Pancreas (tissue), 10 donors: ENCODE results near the gene PCNX1. TPM values are rescaled to one million over a fixed set of nuclear protein-coding genes. Genes with fewer than 3 reads are reported as not detected.
A peak's percentile ranks its signal among the peaks of the same experiment; 100 is the strongest.
"Not testable (repeated sequence)": the region's sequence is repeated elsewhere in the genome, so short reads cannot be mapped to it uniquely, and the experiment has no call there.

Experiments
- ATAC-seq, 4 donors: fragments of 200-7000 bp; cut with Tn5 transposase; one replicate each; pipeline versions ENCODE4 v1.8.0 to v1.9.1; 2020; ENCODE audit warnings: mild to moderate bottlenecking in 4 of 4, moderate library complexity in 4 of 4
- DNase-seq, 6 donors: peaks; one replicate each; pipeline ENCODE4 v3.0.0-alpha.2; 2020
- FAIRE-seq: peaks from 2 replicates; lab custom pipeline; 2012; peaks lifted over from hg19 to GRCh38; lab: Jason Lieb, UNC
- H3K27ac ChIP-seq, 4 donors: fragments of 200-600 bp; sonication (generic); 1 replicate in 3 of 4; 2 replicates in 1 of 4; pipeline versions ENCODE4 v1.5.0 to v1.8.0; 2020
- H3K27me3 ChIP-seq, 4 donors: fragments of 200-600 bp; one replicate each; pipeline ENCODE4 v1.8.0; 2021
- H3K36me3 ChIP-seq, 3 donors: fragments of 200-600 bp; sonication (generic) in 1 of 3; one replicate each; pipeline versions ENCODE4 v1.5.0 to v1.8.0; 2020 to 2021
- H3K4me1 ChIP-seq, 3 donors: fragments of 200-600 bp; one replicate each; pipeline ENCODE4 v1.8.0; 2021
- H3K4me3 ChIP-seq, 4 donors: fragments of 200-600 bp; sonication (generic) in 2 of 4; one replicate each; pipeline versions ENCODE4 v1.5.0 to v1.8.0; 2020 to 2021
- H3K9me3 ChIP-seq, 4 donors: fragments of 200-600 bp; one replicate each; pipeline ENCODE4 v1.8.0; 2021
- CTCF ChIP-seq, 4 donors: fragments of 200-600 bp; sonication (generic) in 3 of 4; IDR thresholded peaks; one replicate each; pipeline versions ENCODE4 v1.5.0 to v1.8.0; 2021; ENCODE audit warnings: antibody characterized with exemption in 4 of 4
- WGBS, 2 donors: extraction: QIAGEN DNeasy Blood & Tissue Kit; methylation state at CpG; one replicate each; pipeline ENCODE4 v1.1.7; 2013; 5-methylcytosine and 5-hydroxymethylcytosine counted together
- intact Hi-C, 3 donors: fragments of 100-400 bp; cut with DNase I; formaldehyde crosslinking; loops; one replicate each; pipeline versions ENCODE4 v1.11.1 to v1.14.2; 2022
- polyA plus RNA-seq, 2 donors: library from polyadenylated mRNA; stranded (reverse); fragments of 200-250 nt; gene quantifications; one replicate each; pipeline ENCODE4 v1.2.3, GENCODE V29; 2013
- total RNA-seq, 6 donors: library from RNA; stranded (reverse); fragmentation: NEBNext Ultra II Directional in 4 of 6; extraction: Animal tissue kit (Norgen Biotek cat#: 25700) in 4 of 6; gene quantifications; one replicate each; pipeline versions ENCODE4 v1.2.1 to v1.2.4, GENCODE V29; 2021 to 2023
- donor health status: healthy with polysubstance abuse.
- donor health status: DM: no; HTN: no; CAD: no; lungs with moderate emphysema.
- donor health status: DM: no; HTN: no; CAD: no.
- donor health status: control.
- donor health status: control.
- donor health status: Bipolar disorder and iron deficiency.
- donor health status: DM: yes; HTN: yes; CAD: no.
- donor health status: DM: no; HTN: no; CAD: no.
- donor health status: DM: no; HTN: no; CAD: no.
- donor health status: DM: yes; HTN: yes; CAD: no.

The PCNX1 gene
- total and polyA plus RNA-seq, 8 donors = 5.0 to 28.7 (median 14.7) TPM

GRCh38 chr14:71005076-71005475 is 97.8 kb downstream of the PCNX1 start:
- DNase-seq = no peak
- H3K36me3 ChIP-seq = no peaks in the 10 kb centered on the region
- no peak for TF ChIP-seq CTCF (IDR thresholded peaks at IDR 0.05)
- no peak overlapping the region for H3K27ac ChIP-seq
- no peaks in the 10 kb centered on the region for H3K9me3 ChIP-seq
- H3K4me3 ChIP-seq = no peak overlapping the region
- peaks cover 0 to 3% (median 0%) of the 10 kb centered on the region in 3 donors for H3K4me1 ChIP-seq
- ATAC-seq = no peak
- no peaks in the 10 kb centered on the region for H3K27me3 ChIP-seq
- 95 to 98% methylated on average over 4 of the region's 4 CpGs for WGBS, 2 donors
- FAIRE-seq = no peak
- intact Hi-C loops = no loop called here

DNA sequence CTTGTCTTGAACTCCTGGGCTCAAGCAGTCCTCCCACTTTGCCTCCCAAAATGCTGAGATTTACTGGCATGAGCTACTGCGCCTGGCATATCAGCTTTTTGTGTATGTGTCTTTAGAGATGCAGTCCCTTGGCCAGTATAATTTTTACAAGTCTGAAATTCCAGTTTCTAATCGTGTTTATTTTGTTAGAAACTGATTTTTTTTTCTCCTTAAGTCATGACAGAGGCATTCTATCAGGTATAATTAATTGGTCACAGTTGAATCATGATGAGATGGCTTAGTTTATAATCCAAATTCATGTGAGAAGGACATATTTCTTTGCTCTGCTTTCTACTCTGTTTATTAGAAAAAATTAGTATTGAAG is 98.9 kb downstream of the PCNX1 start:
- 61 to 64% methylated on average over 2 of the region's 2 CpGs for WGBS, 2 donors
- Histone ChIP-seq H3K27me3 (no peaks in the 10 kb centered on the region), H3K36me3 (no peaks in the 10 kb centered on the region), H3K9me3 (no peaks in the 10 kb centered on the region), H3K4me3 (no peak overlapping the region), H3K27ac (no peak overlapping the region), H3K4me1 (peaks cover 0 to 3% (median 0%) of the 10 kb centered on the region in 3 donors)
- DNase-seq (no peak), FAIRE-seq (no peak), ATAC-seq (no peak)
- intact Hi-C loops = no loop called here
- no peak for TF ChIP-seq CTCF (IDR thresholded peaks at IDR 0.05)

- intact Hi-C loops = no loop called here
- WGBS, 2 donors = 76 to 92% methylated on average over 1 of the region's 1 CpG
- TF ChIP-seq CTCF (IDR thresholded peaks at IDR 0.05) = no peak
- ATAC-seq (no peak), DNase-seq (no peak), FAIRE-seq (peak; percentile 20)
- no peaks in the 10 kb centered on the region for H3K9me3 ChIP-seq
- H3K27me3 ChIP-seq = no peaks in the 10 kb centered on the region
- no peaks in the 10 kb centered on the region for H3K36me3 ChIP-seq
- H3K4me1 ChIP-seq = no peaks in the 10 kb centered on the region
- H3K4me3 ChIP-seq = no peak overlapping the region
- no peak overlapping the region for H3K27ac ChIP-seq
Measured at GRCh38 chr14:71011479-71011878, 104.2 kb downstream of the PCNX1 start.

- no peaks in the 10 kb centered on the region for H3K27me3 ChIP-seq
- TF ChIP-seq CTCF (IDR thresholded peaks at IDR 0.05) = no peak
- no peak overlapping the region for H3K4me3 ChIP-seq
- DNase-seq = no peak
- WGBS, 2 donors = 62 to 64% methylated on average over 4 of the region's 4 CpGs
- H3K27ac ChIP-seq = no peak overlapping the region
- H3K4me1 ChIP-seq = no peaks in the 10 kb centered on the region
- no peak for FAIRE-seq
- H3K36me3 ChIP-seq = no peaks in the 10 kb centered on the region
- no peaks in the 10 kb centered on the region for H3K9me3 ChIP-seq
- no peak for ATAC-seq
- intact Hi-C loops = no loop called here
Measured at GRCh38 chr14:71012888-71013287, 105.6 kb downstream of the PCNX1 start.

- H3K27me3 ChIP-seq = no peaks in the 10 kb centered on the region
- intact Hi-C loops = no loop called here
- DNase-seq (no peak), ATAC-seq (no peak), FAIRE-seq (no peak)
- no peaks in the 10 kb centered on the region for H3K4me1 ChIP-seq
- H3K36me3 ChIP-seq = no peaks in the 10 kb centered on the region
- no peak overlapping the region for H3K4me3 ChIP-seq
- no peak for TF ChIP-seq CTCF (IDR thresholded peaks at IDR 0.05)
- H3K9me3 ChIP-seq = no peaks in the 10 kb centered on the region
- 56 to 94% methylated on average over 1 of the region's 1 CpG for WGBS, 2 donors
- H3K27ac ChIP-seq = no peak overlapping the region
Measured at GRCh38 chr14:71013551-71014192, 106.4 kb downstream of the PCNX1 start.

DNA sequence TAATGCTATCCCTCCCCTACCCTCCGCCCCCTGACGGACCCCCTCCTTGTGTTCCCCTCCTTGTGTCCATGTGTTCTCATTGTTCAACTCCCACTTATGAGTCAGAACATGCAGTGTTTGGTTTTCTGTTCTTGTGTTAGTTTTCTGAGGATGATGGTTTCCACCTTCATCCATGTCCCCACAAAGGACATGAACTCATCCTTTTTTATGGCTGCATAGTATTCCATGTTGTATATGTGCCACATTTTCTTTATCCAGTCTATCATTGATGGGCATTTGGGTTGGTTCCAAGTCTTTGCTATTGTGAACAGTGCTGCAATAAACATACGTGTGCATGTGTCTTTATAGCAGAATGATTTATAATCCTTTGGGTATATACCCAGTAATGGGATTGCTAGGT is 112.7 kb downstream of the PCNX1 start:
- H3K9me3 ChIP-seq, FAIRE-seq, H3K36me3 ChIP-seq, H3K27ac ChIP-seq, ATAC-seq, intact Hi-C loops, DNase-seq, H3K4me1 ChIP-seq, H3K4me3 ChIP-seq, H3K27me3 ChIP-seq: not testable (repeated sequence)
- WGBS, 2 donors = 94 to 97% methylated on average over 2 of the region's 3 CpGs
